HepG2 (cell line): ENCODE data around the gene PLCB1. TPM values are rescaled to one million over a fixed set of nuclear protein-coding genes. Genes with fewer than 3 reads are reported as not detected.

ENCODE experiments used
- ARID3A ChIP-seq: IDR thresholded peaks from 2 replicates; pipeline ENCODE4 v1.6.1; 2012; ENCODE audit warnings: low read depth, low read length, improper control_type of control experiment
- CEBPZ ChIP-seq: IDR thresholded peaks from 2 replicates; pipeline ENCODE4 v1.6.1; 2012; ENCODE audit warnings: low read length, improper control_type of control experiment
- GABPB1 ChIP-seq: IDR thresholded peaks from 2 replicates; pipeline ENCODE4 v1.6.1; 2016; ENCODE audit warnings: mild to moderate bottlenecking, missing genetic modification reagents, moderate library complexity, missing compliant biosample characterization
- HINFP ChIP-seq: sonication (generic); formaldehyde crosslinking; IDR thresholded peaks from 2 replicates; pipeline ENCODE4 v1.4.0; 2020; ENCODE audit warnings: low read depth, mild to moderate bottlenecking, missing genetic modification reagents
- HOXA5 ChIP-seq: sonication (generic); formaldehyde crosslinking; IDR thresholded peaks from 2 replicates; pipeline ENCODE4 v1.4.0; 2020; ENCODE audit warnings: missing genetic modification reagents
- HOXA7 ChIP-seq: sonication (generic); formaldehyde crosslinking; IDR thresholded peaks from 2 replicates; pipeline ENCODE4 v1.8.1; 2022; ENCODE audit warnings: mild to moderate bottlenecking, missing genetic modification reagents, moderate library complexity
- KLF9 ChIP-seq: IDR thresholded peaks from 2 replicates; pipeline ENCODE4 v1.6.1; 2016; ENCODE audit warnings: low read depth
- MAFG ChIP-seq: sonication (generic); formaldehyde crosslinking; IDR thresholded peaks from 2 replicates; pipeline ENCODE4 v1.5.1; 2020; ENCODE audit warnings: mild to moderate bottlenecking, missing genetic modification reagents
- PCBP1 ChIP-seq: fragments of 200-400 bp; formaldehyde crosslinking; IDR thresholded peaks from 2 replicates; pipeline ENCODE4 v1.6.1; 2017; ENCODE audit warnings: mild to moderate bottlenecking, low read depth, low read length, borderline replicate concordance
- POLR2G ChIP-seq: fragments of 200-400 bp; formaldehyde crosslinking; IDR thresholded peaks from 2 replicates; pipeline ENCODE4 v1.6.1; 2018; ENCODE audit warnings: mild to moderate bottlenecking, low read depth, low read length, moderate library complexity
- RAD21 ChIP-seq: fragments of 450-650 bp; formaldehyde crosslinking; IDR thresholded peaks from 2 replicates; pipeline ENCODE4 v1.5.0; 2020; ENCODE audit warnings: mild to moderate bottlenecking
- SMC3 ChIP-seq: IDR thresholded peaks from 2 replicates; pipeline ENCODE4 v1.6.1; 2011; ENCODE audit warnings: low read length, improper control_type of control experiment
- SNAPC2 ChIP-seq: sonication (generic); formaldehyde crosslinking; IDR thresholded peaks from 2 replicates; pipeline ENCODE4 v1.8.1; 2022; ENCODE audit warnings: mild to moderate bottlenecking, missing genetic modification reagents
- SPEN ChIP-seq: sonication (generic); formaldehyde crosslinking; IDR thresholded peaks from 2 replicates; pipeline ENCODE4 v1.5.1; 2020; ENCODE audit warnings: low read depth, mild to moderate bottlenecking, missing genetic modification reagents
- THRA ChIP-seq: sonication (generic); formaldehyde crosslinking; IDR thresholded peaks from 2 replicates; pipeline ENCODE4 v1.4.0; 2020; ENCODE audit warnings: missing genetic modification reagents, borderline replicate concordance
- ZBTB26 ChIP-seq: IDR thresholded peaks from 2 replicates; pipeline ENCODE4 v1.6.1; 2016; ENCODE audit warnings: missing compliant biosample characterization, missing genetic modification reagents, borderline replicate concordance
- ZFP41 ChIP-seq: sonication (generic); formaldehyde crosslinking; IDR thresholded peaks from 2 replicates; pipeline ENCODE4 v1.4.0; 2020; ENCODE audit warnings: mild to moderate bottlenecking, missing genetic modification reagents, borderline replicate concordance
- ZNF639 ChIP-seq: conservative IDR thresholded peaks from 2 replicates; pipeline ENCODE4 v1.6.1; 2018; ENCODE audit warnings: missing genetic modification reagents
- ZSCAN25 ChIP-seq: sonication (generic); formaldehyde crosslinking; IDR thresholded peaks from 2 replicates; pipeline ENCODE4 v1.8.0; 2022; ENCODE audit warnings: mild to moderate bottlenecking, missing genetic modification reagents
- polyA plus RNA-seq, 8 experiments: library from polyadenylated mRNA; depleted of rRNA in 3 of 8; stranded (reverse) in 7 of 8; unstranded in 1 of 8; fragments of >200 nt; fragmentation: Illumina TruSeq in 4 of 8; extraction: Trizol in 4 of 8; gene quantifications; 2 replicates each; pipeline versions ENCODE4 v1.2.1 to v1.2.3, GENCODE V29; 2011 to 2016; ENCODE audit warnings: low read depth in 4 of 8, missing spikeins in 1 of 8, mixed read lengths in 1 of 8; ENCODE audit not compliant: insufficient read depth in 1 of 8
- total RNA-seq, 5 experiments: library from RNA; depleted of rRNA; stranded (reverse); fragments of >200 nt; fragmentation: Illumina TruSeq; extraction: Trizol; gene quantifications; 2 replicates each; pipeline ENCODE4 v1.2.3, GENCODE V29; 2016; ENCODE audit warnings: low read depth in 1 of 5

Gene PLCB1
- total and polyA plus RNA-seq, 2 of the 13 experiments (the other 11 are each of a cell fraction or from before 2014, with no cell fraction given) = 42.4 to 55.9 TPM

- peak; percentile 70 for TF ChIP-seq THRA (CRISPR knock-in tag)
- TF ChIP-seq GABPB1 (CRISPR knock-in tag) = no peak
- TF ChIP-seq SPEN (CRISPR knock-in tag) = no peak
- TF ChIP-seq ZSCAN25 (CRISPR knock-in tag) = no peak
- peak; percentile 98 for TF ChIP-seq SMC3
- TF ChIP-seq MAFG (CRISPR knock-in tag) = no peak
- peak; percentile 69; the same call in 1 of the 2 replicates for TF ChIP-seq HOXA5 (CRISPR knock-in tag)
- TF ChIP-seq POLR2G = no peak
- TF ChIP-seq CEBPZ = no peak
- TF ChIP-seq PCBP1 = no peak
- no peak for TF ChIP-seq HOXA7 (CRISPR knock-in tag)
- no peak for TF ChIP-seq ZNF639 (CRISPR knock-in tag)
- no peak for TF ChIP-seq HINFP
- no peak for TF ChIP-seq KLF9 (CRISPR knock-in tag)
- TF ChIP-seq RAD21 (CRISPR knock-in tag) = peak; percentile 88
- no peak for TF ChIP-seq ZFP41 (CRISPR knock-in tag)
- TF ChIP-seq ZBTB26 (CRISPR knock-in tag) = no peak
- TF ChIP-seq ARID3A = peak; percentile 70; the same call in 1 of the 2 replicates
- no peak for TF ChIP-seq SNAPC2 (CRISPR knock-in tag)
These were observed 658.5 kb downstream of the PLCB1 start (continued) for GRCh38 chr20:8790442-8791074.
